Hepatocyte (in vitro differentiated cells): ENCODE results near the gene SLC4A3. TPM values are rescaled to one million over a fixed set of nuclear protein-coding genes. Genes with fewer than 3 reads are reported as not detected.

Experiments
- DNase-seq: peaks from one replicate; pipeline ENCODE4 v3.0.0-alpha.2; 2016; ENCODE audit warnings: low spot score
- H2AFZ ChIP-seq: fragments of 200-600 bp; sonication (generic); 2 replicates; pipeline ENCODE4 v1.6.0; 2016; ENCODE audit warnings: antibody characterized with exemption, mild to moderate bottlenecking
- H3K27ac ChIP-seq: fragments of 200-600 bp; sonication (generic); 2 replicates; pipeline ENCODE4 v1.5.1; 2016; ENCODE audit warnings: mild to moderate bottlenecking
- H3K27me3 ChIP-seq: fragments of 200-600 bp; sonication (generic); 2 replicates; pipeline ENCODE4 v1.6.1; 2016
- H3K36me3 ChIP-seq: fragments of 200-600 bp; sonication (generic); replicated peaks from 2 replicates; pipeline ENCODE4 v1.5.1; 2016; ENCODE audit warnings: low read depth; ENCODE audit not compliant: insufficient read depth
- H3K4me1 ChIP-seq: fragments of 200-600 bp; sonication (generic); 2 replicates; pipeline ENCODE4 v1.5.1; 2016; ENCODE audit warnings: mild to moderate bottlenecking, moderate library complexity; ENCODE audit not compliant: insufficient read depth
- H3K4me2 ChIP-seq: fragments of 200-600 bp; sonication (generic); 2 replicates; pipeline ENCODE4 v1.6.0; 2016
- H3K4me3 ChIP-seq: fragments of 200-600 bp; sonication (generic); 2 replicates; pipeline ENCODE4 v1.5.1; 2016; ENCODE audit warnings: mild to moderate bottlenecking
- H3K79me2 ChIP-seq: fragments of 200-600 bp; sonication (generic); 2 replicates; pipeline ENCODE4 v1.6.0; 2017; ENCODE audit warnings: mild to moderate bottlenecking
- H3K9me2 ChIP-seq: fragments of 200-600 bp; sonication (generic); replicated peaks from 2 replicates; pipeline ENCODE4 v1.6.0; 2017; ENCODE audit warnings: mild to moderate bottlenecking; ENCODE audit not compliant: insufficient read depth
- H3K9me3 ChIP-seq: fragments of 200-600 bp; sonication (generic); 2 replicates; pipeline ENCODE4 v1.5.1; 2016; ENCODE audit warnings: low read depth, mild to moderate bottlenecking
- H4K20me1 ChIP-seq: fragments of 200-600 bp; sonication (generic); 2 replicates; pipeline ENCODE4 v1.6.0; 2016; ENCODE audit warnings: mild to moderate bottlenecking; ENCODE audit not compliant: insufficient read depth, poor library complexity, severe bottlenecking
- EZH2 ChIP-seq: fragments of 200-600 bp; sonication (generic); IDR thresholded peaks from 2 replicates; pipeline ENCODE4 v1.6.1; 2016; ENCODE audit warnings: antibody characterized with exemption, mild to moderate bottlenecking, borderline replicate concordance
- EZH2phosphoT487 ChIP-seq: fragments of 200-600 bp; sonication (generic); IDR thresholded peaks from one replicate; pipeline ENCODE4 v1.6.1; 2018; ENCODE audit warnings: antibody characterized with exemption, mild to moderate bottlenecking, low read depth, moderate library complexity; ENCODE audit not compliant: unreplicated experiment, severe bottlenecking
- WGBS: methylation state at CpG from one replicate; pipeline ENCODE4 v1.1.6; 2016; ENCODE audit warnings: low lambda C conversion rate; ENCODE audit errors: missing lambda C conversion rate; 5-methylcytosine and 5-hydroxymethylcytosine counted together
- polyA plus RNA-seq: library from polyadenylated mRNA; unstranded; fragments of >200 nt; fragmentation: Nextera tagmentation; extraction: Ambion mirVana; gene quantifications from 2 replicates; pipeline ENCODE4 v1.2.1, GENCODE V29; 2016
- total RNA-seq: library from RNA; depleted of rRNA; stranded (reverse); fragments of >200 nt; gene quantifications from 2 replicates; pipeline ENCODE4 v1.2.3, GENCODE V29; 2014
- TF ChIP-seq, protein P1 (sequence below): fragments of 200-600 bp; sonication (generic); IDR thresholded peaks from 2 replicates; pipeline ENCODE4 v1.5.1; 2016; ENCODE audit warnings: antibody characterized with exemption, mild to moderate bottlenecking; ENCODE audit not compliant: poor library complexity

Gene SLC4A3
- total and polyA plus RNA-seq, 2 experiments from 2014 or later, result 3.0 to 8.1 TPM

DNA sequence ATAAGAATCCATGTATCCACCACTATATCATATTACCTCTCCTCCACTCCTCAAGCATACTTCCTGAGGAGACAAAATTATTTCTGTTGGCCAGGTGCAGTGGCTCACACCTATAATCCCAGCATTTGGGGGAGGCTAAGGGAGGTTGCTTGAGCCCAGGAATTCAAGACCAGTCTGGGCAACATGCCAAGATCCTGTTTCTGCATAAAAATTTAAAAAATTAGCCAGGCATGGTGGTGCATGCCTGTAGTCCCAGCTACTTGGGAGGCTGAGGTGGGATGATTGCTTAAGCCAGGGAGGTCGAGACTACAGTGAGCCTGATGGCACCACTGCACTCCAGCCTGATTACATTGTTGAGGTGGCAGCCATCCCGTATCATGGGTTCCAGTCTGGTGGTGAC lies 46.1 kb upstream of the SLC4A3 start:
- H3K9me2 ChIP-seq, result no peaks in the 10 kb centered on the region
- H3K79me2 ChIP-seq, result no peaks in the 10 kb centered on the region
- 79% methylated on average over 2 of the region's 2 CpGs for WGBS
- TF ChIP-seq, protein P1, sequence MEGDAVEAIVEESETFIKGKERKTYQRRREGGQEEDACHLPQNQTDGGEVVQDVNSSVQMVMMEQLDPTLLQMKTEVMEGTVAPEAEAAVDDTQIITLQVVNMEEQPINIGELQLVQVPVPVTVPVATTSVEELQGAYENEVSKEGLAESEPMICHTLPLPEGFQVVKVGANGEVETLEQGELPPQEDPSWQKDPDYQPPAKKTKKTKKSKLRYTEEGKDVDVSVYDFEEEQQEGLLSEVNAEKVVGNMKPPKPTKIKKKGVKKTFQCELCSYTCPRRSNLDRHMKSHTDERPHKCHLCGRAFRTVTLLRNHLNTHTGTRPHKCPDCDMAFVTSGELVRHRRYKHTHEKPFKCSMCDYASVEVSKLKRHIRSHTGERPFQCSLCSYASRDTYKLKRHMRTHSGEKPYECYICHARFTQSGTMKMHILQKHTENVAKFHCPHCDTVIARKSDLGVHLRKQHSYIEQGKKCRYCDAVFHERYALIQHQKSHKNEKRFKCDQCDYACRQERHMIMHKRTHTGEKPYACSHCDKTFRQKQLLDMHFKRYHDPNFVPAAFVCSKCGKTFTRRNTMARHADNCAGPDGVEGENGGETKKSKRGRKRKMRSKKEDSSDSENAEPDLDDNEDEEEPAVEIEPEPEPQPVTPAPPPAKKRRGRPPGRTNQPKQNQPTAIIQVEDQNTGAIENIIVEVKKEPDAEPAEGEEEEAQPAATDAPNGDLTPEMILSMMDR, result no peak
- no peak for TF ChIP-seq EZH2phosphoT487
- TF ChIP-seq EZH2, result no peak
- H3K9me3 ChIP-seq, result no peaks in the 10 kb centered on the region
- DNase-seq, result no peak
- no peaks in the 10 kb centered on the region for H4K20me1 ChIP-seq
- no peaks in the 10 kb centered on the region for H3K36me3 ChIP-seq
- no peak overlapping the region for H3K27ac ChIP-seq
- H3K27me3 ChIP-seq, result no peaks in the 10 kb centered on the region
- H2AFZ ChIP-seq, result no peak overlapping the region
- H3K4me2 ChIP-seq, result no peak overlapping the region
- no peak overlapping the region for H3K4me3 ChIP-seq
- peaks cover 4% of the 10 kb centered on the region for H3K4me1 ChIP-seq

- no peaks in the 10 kb centered on the region for H3K9me2 ChIP-seq
- no peaks in the 10 kb centered on the region for H3K36me3 ChIP-seq
- H2AFZ ChIP-seq, result no peak overlapping the region
- WGBS, result 59% methylated on average over 4 of the region's 4 CpGs
- H3K27me3 ChIP-seq, result no peaks in the 10 kb centered on the region
- DNase-seq, result no peak
- H4K20me1 ChIP-seq, result no peaks in the 10 kb centered on the region
- H3K4me3 ChIP-seq, result no peak overlapping the region
- H3K27ac ChIP-seq, result no peak overlapping the region
- no peaks in the 10 kb centered on the region for H3K9me3 ChIP-seq
- TF ChIP-seq, protein P1, result no peak
- no peak for TF ChIP-seq EZH2
- no peak for TF ChIP-seq EZH2phosphoT487
- H3K79me2 ChIP-seq, result no peaks in the 10 kb centered on the region
- H3K4me1 ChIP-seq, result peaks cover 14% of the 10 kb centered on the region
- no peak overlapping the region for H3K4me2 ChIP-seq
Observed at GRCh38 chr2:219591091-219591490, 36.3 kb upstream of the SLC4A3 start.

DNA sequence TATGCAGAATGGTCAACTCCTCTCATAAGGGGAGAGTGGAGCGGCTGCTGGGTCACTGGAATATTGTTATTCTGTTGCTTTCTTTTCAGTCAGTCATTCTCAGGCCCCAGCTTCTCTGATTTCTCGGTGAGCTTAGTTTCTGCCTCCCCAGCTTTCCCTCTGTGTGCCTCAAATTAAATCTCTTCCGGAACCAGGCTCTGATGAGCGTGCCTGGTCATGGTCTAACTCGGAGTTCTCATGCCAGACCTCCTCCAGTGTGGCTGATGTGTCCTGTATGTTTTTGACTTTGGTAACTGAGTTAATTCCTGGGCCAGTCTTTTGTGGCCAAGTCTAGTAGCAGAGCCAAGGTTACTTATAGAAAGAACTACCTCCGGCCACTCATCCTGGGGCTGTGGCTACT lies 34.7 kb upstream of the SLC4A3 start:
- no peak overlapping the region for H2AFZ ChIP-seq
- H4K20me1 ChIP-seq, result no peaks in the 10 kb centered on the region

More for the DNA sequence above, 34.7 kb upstream of the SLC4A3 start:
- Histone ChIP-seq H3K27ac (no peak overlapping the region), H3K4me2 (no peak overlapping the region), H3K9me3 (no peaks in the 10 kb centered on the region), H3K27me3 (no peaks in the 10 kb centered on the region), H3K4me3 (no peak overlapping the region), H3K9me2 (no peaks in the 10 kb centered on the region), H3K4me1 (peaks cover 18% of the 10 kb centered on the region), H3K79me2 (no peaks in the 10 kb centered on the region), H3K36me3 (no peaks in the 10 kb centered on the region)
- no peak for DNase-seq
- TF ChIP-seq EZH2phosphoT487, result no peak
- TF ChIP-seq EZH2, result no peak
- TF ChIP-seq, protein P1, result no peak
- 75% methylated on average over 6 of the region's 6 CpGs for WGBS
